CD14-positive monocyte (primary cell): ENCODE data around the gene RAB40B. TPM values are rescaled to one million over a fixed set of nuclear protein-coding genes. Genes with fewer than 3 reads are reported as not detected.

ENCODE experiments used
- DNase-seq, 3 donors: peaks; one replicate each; pipeline ENCODE4 v3.0.0-alpha.2; 2011 to 2022
- H2AFZ ChIP-seq: 2 replicates; pipeline ENCODE4 v1.6.0; 2012; ENCODE audit warnings: mild to moderate bottlenecking, low read depth, low read length, inconsistent platforms; ENCODE audit not compliant: insufficient read depth, poor library complexity, severe bottlenecking
- H3K27ac ChIP-seq, 2 donors: 1 replicate in 1 of 2; 2 replicates in 1 of 2; pipeline ENCODE4 v1.5.1; 2012 to 2013; ENCODE audit warnings: low read length in 2 of 2, control low read depth in 1 of 2, inconsistent platforms in 1 of 2, low read depth in 1 of 2, mild to moderate bottlenecking in 1 of 2
- H3K27me3 ChIP-seq, 2 donors: one replicate each; pipeline versions ENCODE4 v1.6.0 to v1.6.1; 2011 to 2013; ENCODE audit warnings: low read length in 2 of 2; ENCODE audit not compliant: control insufficient read depth in 2 of 2, insufficient read depth in 2 of 2
- H3K36me3 ChIP-seq, 2 donors: replicated peaks in 1 of 2; 1 replicate in 1 of 2; 2 replicates in 1 of 2; pipeline versions ENCODE4 v1.5.1 to v1.6.1; 2012 to 2013; ENCODE audit warnings: low read length in 2 of 2, control low read depth in 1 of 2, inconsistent platforms in 1 of 2, mild to moderate bottlenecking in 1 of 2; ENCODE audit not compliant: insufficient read depth in 2 of 2, control insufficient read depth in 1 of 2
- H3K4me1 ChIP-seq, 2 donors: 1 replicate in 1 of 2; 2 replicates in 1 of 2; pipeline versions ENCODE4 v1.5.1 to v1.6.1; 2012 to 2013; ENCODE audit warnings: low read length in 2 of 2, control low read depth in 1 of 2, inconsistent platforms in 1 of 2, mild to moderate bottlenecking in 1 of 2, moderate library complexity in 1 of 2; ENCODE audit not compliant: insufficient read depth in 2 of 2, control insufficient read depth in 1 of 2
- H3K4me2 ChIP-seq: replicated peaks from 2 replicates; pipeline ENCODE3; 2012; ENCODE audit warnings: low read length, moderate library complexity, mild to moderate bottlenecking; ENCODE audit not compliant: poor library complexity, severe bottlenecking; ENCODE audit errors: extremely low read depth
- H3K4me3 ChIP-seq, 3 experiments: fragments of 200-600 bp in 1 of 3; sonication (generic) in 1 of 3; replicated peaks in 1 of 3; 1 replicate in 2 of 3; 2 replicates in 1 of 3; pipeline ENCODE4 v1.5.1; 2011 to 2013; ENCODE audit warnings: low read length in 3 of 3, mild to moderate bottlenecking in 3 of 3, control low read depth in 2 of 3, low read depth in 2 of 3, inconsistent platforms in 1 of 3, moderate library complexity in 1 of 3
- H3K79me2 ChIP-seq: 2 replicates; pipeline ENCODE4 v1.6.0; 2012; ENCODE audit warnings: mild to moderate bottlenecking, control low read depth, inconsistent platforms, low read length, moderate library complexity; ENCODE audit not compliant: insufficient read depth
- H3K9ac ChIP-seq: 2 replicates; pipeline ENCODE4 v1.6.0; 2017; ENCODE audit warnings: low read length, mild to moderate bottlenecking; ENCODE audit not compliant: insufficient read depth, poor library complexity, severe bottlenecking
- H3K9me3 ChIP-seq, 2 donors: replicated peaks in 1 of 2; 1 replicate in 1 of 2; 2 replicates in 1 of 2; pipeline versions ENCODE4 v1.5.1 to v1.6.1; 2012 to 2013; ENCODE audit warnings: low read length in 2 of 2, control low read depth in 1 of 2; ENCODE audit not compliant: control insufficient read depth in 1 of 2, insufficient read depth in 1 of 2
- H4K20me1 ChIP-seq: 2 replicates; pipeline ENCODE4 v1.6.0; 2012; ENCODE audit warnings: mild to moderate bottlenecking, low read length, control low read depth, moderate library complexity; ENCODE audit not compliant: insufficient read depth
- H3K27ac Mint-ChIP-seq, 7 donors: one replicate each; pipeline ENCODE4 v1.8.0; 2020; ENCODE audit warnings: mild to moderate bottlenecking in 7 of 7, mixed read lengths in 7 of 7, moderate library complexity in 6 of 7, inconsistent platforms in 2 of 7
- H3K27me3 Mint-ChIP-seq, 3 donors: one replicate each; pipeline ENCODE4 v1.8.0; 2021 to 2022; ENCODE audit warnings: low read depth in 3 of 3, mild to moderate bottlenecking in 3 of 3, mixed read lengths in 3 of 3, moderate library complexity in 3 of 3, inconsistent platforms in 1 of 3
- H3K36me3 Mint-ChIP-seq, 2 donors: one replicate each; pipeline ENCODE4 v1.8.0; 2020; ENCODE audit warnings: mixed read lengths in 2 of 2, inconsistent platforms in 1 of 2, mild to moderate bottlenecking in 1 of 2
- H3K4me1 Mint-ChIP-seq: one replicate; pipeline ENCODE4 v1.8.0; 2020; ENCODE audit warnings: mild to moderate bottlenecking, mixed read lengths
- H3K4me3 Mint-ChIP-seq, 2 donors: one replicate each; pipeline ENCODE4 v1.8.0; 2020; ENCODE audit warnings: mild to moderate bottlenecking in 2 of 2, mixed read lengths in 2 of 2, moderate library complexity in 1 of 2
- H3K9me3 Mint-ChIP-seq, 7 donors: one replicate each; pipeline ENCODE4 v1.8.0; 2020 to 2022; ENCODE audit warnings: mixed read lengths in 7 of 7, mild to moderate bottlenecking in 6 of 7, moderate library complexity in 6 of 7, inconsistent platforms in 2 of 7
- CTCF ChIP-seq: fragments of 200-600 bp; IDR thresholded peaks from one replicate; pipeline ENCODE4 v1.8.0; 2022; ENCODE audit warnings: antibody characterized with exemption, mild to moderate bottlenecking
- WGBS: methylation state at CpG from one replicate; pipeline ENCODE4 v1.1.5; 2013; ENCODE audit warnings: missing lambda C conversion rate; ENCODE audit not compliant: insufficient coverage; 5-methylcytosine and 5-hydroxymethylcytosine counted together
- intact Hi-C, 2 donors: fragments of 100-400 bp; cut with micrococcal nuclease; formaldehyde crosslinking; loops; one replicate each; pipeline versions ENCODE4 v1.15.0 to v1.15.1; 2023
- polyA plus RNA-seq, 3 donors: library from polyadenylated mRNA; depleted of rRNA in 1 of 3; unstranded in 2 of 3; stranded (reverse) in 1 of 3; fragments of 300-500 nt in 2 of 3; fragments of >200 nt in 1 of 3; fragmentation: Illumina TruSeq in 2 of 3; gene quantifications; 1 replicate in 2 of 3; 2 replicates in 1 of 3; pipeline ENCODE4 v1.2.3, GENCODE V29; 2012 to 2021

RAB40B gene
- polyA plus RNA-seq, 3 donors, result 0.75 to 2.2 (median 0.95) TPM

GRCh38 chr17:82630212-82630611, 68.3 kb downstream of the RAB40B start:
- Histone ChIP-seq H3K27me3 (no peaks in the 10 kb centered on the region), H3K4me2 (no peak overlapping the region), H3K9ac (no peak overlapping the region), H3K27ac (no peak overlapping the region), H3K9me3 (no peaks in the 10 kb centered on the region), H4K20me1 (peaks cover 51% of the 10 kb centered on the region), H3K36me3 (peaks cover 43 to 75% of the 10 kb centered on the region in 2 donors), H3K79me2 (peaks cover 51% of the 10 kb centered on the region), H3K4me3 (no peak overlapping the region), H3K4me1 (peaks cover 19 to 23% of the 10 kb centered on the region in 2 donors), H2AFZ (no peak overlapping the region)
- no peak for DNase-seq
- 95% methylated on average over 4 of the region's 12 CpGs for WGBS
- intact Hi-C loops, result no loop called here
- Mint-ChIP-seq H3K9me3 (peaks cover 0 to 1% (median 0%) of the 10 kb centered on the region in 7 donors), H3K4me3 (no peak overlapping the region), H3K27me3 (no peaks in the 10 kb centered on the region), H3K27ac (peak overlapping the region in 3 of 7 donors; percentile 25 to 58 (median 44)), H3K4me1 (peaks cover 19% of the 10 kb centered on the region), H3K36me3 (peaks cover 53 to 84% of the 10 kb centered on the region in 2 donors)
- TF ChIP-seq CTCF, result no peak

GRCh38 chr17:82629748-82630147, 68.8 kb downstream of the RAB40B start:
- WGBS, result 99% methylated on average over 7 of the region's 8 CpGs
- peak overlapping the region in 4 of 7 donors; percentile 26 to 86 (median 55) for H3K27ac Mint-ChIP-seq
- peaks cover 0 to 1% (median 0%) of the 10 kb centered on the region in 7 donors for H3K9me3 Mint-ChIP-seq

More at GRCh38 chr17:82629748-82630147, 68.8 kb downstream of the RAB40B start:
- Histone ChIP-seq H4K20me1 (peaks cover 46% of the 10 kb centered on the region), H3K4me1 (peaks cover 19 to 23% of the 10 kb centered on the region in 2 donors), H3K36me3 (peaks cover 47 to 76% of the 10 kb centered on the region in 2 donors), H3K4me2 (no peak overlapping the region), H3K9ac (no peak overlapping the region), H3K27me3 (no peaks in the 10 kb centered on the region), H3K27ac (peak overlapping the region; percentile 11 to 84), H3K79me2 (peaks cover 46% of the 10 kb centered on the region), H3K4me3 (no peak overlapping the region), H2AFZ (no peak overlapping the region), H3K9me3 (no peaks in the 10 kb centered on the region)
- DNase-seq, result no peak
- intact Hi-C loops, result no loop called here
- no peaks in the 10 kb centered on the region for H3K27me3 Mint-ChIP-seq
- no peak for TF ChIP-seq CTCF
- peaks cover 19% of the 10 kb centered on the region for H3K4me1 Mint-ChIP-seq
- no peak overlapping the region for H3K4me3 Mint-ChIP-seq
- H3K36me3 Mint-ChIP-seq, result peaks cover 56 to 87% of the 10 kb centered on the region in 2 donors
